Measurements from ENCODE around the gene SHCBP1. TPM values are rescaled to one million over a fixed set of nuclear protein-coding genes. Genes with fewer than 3 reads are reported as not detected.

Gene SHCBP1
- total and polyA plus RNA-seq, 2 experiments from 2014 or later: 7.3 to 14.9 TPM

GRCh38 chr16:46613352-46613751, 7.8 kb downstream of the SHCBP1 start (continued):
- TF ChIP-seq, protein P1, sequence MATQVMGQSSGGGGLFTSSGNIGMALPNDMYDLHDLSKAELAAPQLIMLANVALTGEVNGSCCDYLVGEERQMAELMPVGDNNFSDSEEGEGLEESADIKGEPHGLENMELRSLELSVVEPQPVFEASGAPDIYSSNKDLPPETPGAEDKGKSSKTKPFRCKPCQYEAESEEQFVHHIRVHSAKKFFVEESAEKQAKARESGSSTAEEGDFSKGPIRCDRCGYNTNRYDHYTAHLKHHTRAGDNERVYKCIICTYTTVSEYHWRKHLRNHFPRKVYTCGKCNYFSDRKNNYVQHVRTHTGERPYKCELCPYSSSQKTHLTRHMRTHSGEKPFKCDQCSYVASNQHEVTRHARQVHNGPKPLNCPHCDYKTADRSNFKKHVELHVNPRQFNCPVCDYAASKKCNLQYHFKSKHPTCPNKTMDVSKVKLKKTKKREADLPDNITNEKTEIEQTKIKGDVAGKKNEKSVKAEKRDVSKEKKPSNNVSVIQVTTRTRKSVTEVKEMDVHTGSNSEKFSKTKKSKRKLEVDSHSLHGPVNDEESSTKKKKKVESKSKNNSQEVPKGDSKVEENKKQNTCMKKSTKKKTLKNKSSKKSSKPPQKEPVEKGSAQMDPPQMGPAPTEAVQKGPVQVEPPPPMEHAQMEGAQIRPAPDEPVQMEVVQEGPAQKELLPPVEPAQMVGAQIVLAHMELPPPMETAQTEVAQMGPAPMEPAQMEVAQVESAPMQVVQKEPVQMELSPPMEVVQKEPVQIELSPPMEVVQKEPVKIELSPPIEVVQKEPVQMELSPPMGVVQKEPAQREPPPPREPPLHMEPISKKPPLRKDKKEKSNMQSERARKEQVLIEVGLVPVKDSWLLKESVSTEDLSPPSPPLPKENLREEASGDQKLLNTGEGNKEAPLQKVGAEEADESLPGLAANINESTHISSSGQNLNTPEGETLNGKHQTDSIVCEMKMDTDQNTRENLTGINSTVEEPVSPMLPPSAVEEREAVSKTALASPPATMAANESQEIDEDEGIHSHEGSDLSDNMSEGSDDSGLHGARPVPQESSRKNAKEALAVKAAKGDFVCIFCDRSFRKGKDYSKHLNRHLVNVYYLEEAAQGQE (IDR thresholded peaks at IDR 0.05; ENCODE audit: unreplicated experiment): no peak
- TF ChIP-seq EZH2 (IDR thresholded peaks at IDR 0.05; ENCODE audit: low read depth, unreplicated experiment) (no peak), NANOG (IDR thresholded peaks at IDR 0.05; ENCODE audit: borderline replicate concordance) (no peak)

GRCh38 chr16:46612121-46612520, 9.1 kb downstream of the SHCBP1 start:
- H3K4me3 ChIP-seq: no peak overlapping the region
- no peak overlapping the region for H3K4me3 Mint-ChIP-seq
- no peak overlapping the region for H3K4me2 ChIP-seq
- H3K27ac ChIP-seq (ENCODE audit: low read depth): no peak overlapping the region
- no peak for ATAC-seq
- H3K9me2 ChIP-seq (ENCODE audit: insufficient read depth): no peaks in the 10 kb centered on the region
- H3K27ac Mint-ChIP-seq: no peak overlapping the region
- no peak for TF ChIP-seq ZNF331 (CRISPR knock-in tag; IDR thresholded peaks at IDR 0.05; ENCODE audit: low read depth)
- TF ChIP-seq POLR2AphosphoS5 (IDR thresholded peaks at IDR 0.05; ENCODE audit: low read depth): no peak
- TF ChIP-seq, protein P1 (IDR thresholded peaks at IDR 0.05; ENCODE audit: unreplicated experiment): no peak
- DNase-seq (ENCODE audit: low spot score): no peak
- H2AFZ ChIP-seq: no peak overlapping the region
- peaks cover 58% of the 10 kb centered on the region for H3K36me3 Mint-ChIP-seq (ENCODE audit: low read depth)
- H3K4me1 ChIP-seq (ENCODE audit: insufficient read depth): no peaks in the 10 kb centered on the region
- no peaks in the 10 kb centered on the region for H3K27me3 ChIP-seq (ENCODE audit: insufficient read depth)
- no peaks in the 10 kb centered on the region for H3K4me1 Mint-ChIP-seq
- no peaks in the 10 kb centered on the region for H3F3A ChIP-seq (replicated peaks; ENCODE audit: low read depth)
- H3K27me3 Mint-ChIP-seq (ENCODE audit: insufficient read depth, low read depth, poor library complexity): peaks cover 4% of the 10 kb centered on the region
- no peaks in the 10 kb centered on the region for H3K9me3 Mint-ChIP-seq
- peaks cover 31% of the 10 kb centered on the region for H3K79me2 ChIP-seq (replicated peaks; ENCODE audit: insufficient read depth)
- peaks cover 42% of the 10 kb centered on the region for H3K36me3 ChIP-seq (ENCODE audit: insufficient read depth)
- H4K20me1 ChIP-seq (replicated peaks; ENCODE audit: insufficient read depth): no peaks in the 10 kb centered on the region; the same call in 1 of the 2 replicates

DNA sequence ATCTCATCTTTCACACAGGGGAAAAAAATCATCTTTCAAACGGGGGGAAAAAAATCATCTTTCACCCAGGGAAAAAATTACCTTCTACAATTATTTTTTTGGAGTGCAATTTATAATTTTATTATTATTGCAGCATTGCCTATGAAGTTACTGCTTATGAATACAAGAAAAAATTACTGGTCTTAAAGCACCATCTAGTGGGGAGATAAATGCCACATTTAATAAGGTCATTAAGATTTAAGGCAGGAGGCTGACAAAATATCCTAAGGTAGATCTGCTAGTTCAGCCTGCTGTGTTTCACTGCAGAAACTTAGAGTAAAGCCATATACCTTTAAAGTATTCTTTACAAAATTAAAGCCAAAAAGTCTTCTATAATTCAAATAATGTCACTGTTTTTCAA, 13.7 kb downstream of the SHCBP1 start:
- no peak overlapping the region for H3K4me3 ChIP-seq
- H3K4me1 ChIP-seq (ENCODE audit: insufficient read depth): no peaks in the 10 kb centered on the region
- Mint-ChIP-seq H3K4me1 (no peaks in the 10 kb centered on the region), H3K27ac (no peak overlapping the region), H3K9me3 (no peaks in the 10 kb centered on the region), H3K27me3 (ENCODE audit: insufficient read depth, low read depth, poor library complexity) (no peaks in the 10 kb centered on the region), H3K4me3 (no peak overlapping the region), H3K36me3 (ENCODE audit: low read depth) (peaks cover 60% of the 10 kb centered on the region)
- H2AFZ ChIP-seq: no peak overlapping the region
- H3K4me2 ChIP-seq: no peak overlapping the region
- H3K27ac ChIP-seq (ENCODE audit: low read depth): no peak overlapping the region
- no peaks in the 10 kb centered on the region for H3K9me2 ChIP-seq (ENCODE audit: insufficient read depth)
- no peak for ATAC-seq
- TF ChIP-seq NANOG (IDR thresholded peaks at IDR 0.05; ENCODE audit: borderline replicate concordance) (no peak), POLR2AphosphoS5 (IDR thresholded peaks at IDR 0.05; ENCODE audit: low read depth) (no peak), EZH2phosphoT487 (IDR thresholded peaks at IDR 0.05; ENCODE audit: unreplicated experiment) (no peak)
- TF ChIP-seq, protein P2, sequence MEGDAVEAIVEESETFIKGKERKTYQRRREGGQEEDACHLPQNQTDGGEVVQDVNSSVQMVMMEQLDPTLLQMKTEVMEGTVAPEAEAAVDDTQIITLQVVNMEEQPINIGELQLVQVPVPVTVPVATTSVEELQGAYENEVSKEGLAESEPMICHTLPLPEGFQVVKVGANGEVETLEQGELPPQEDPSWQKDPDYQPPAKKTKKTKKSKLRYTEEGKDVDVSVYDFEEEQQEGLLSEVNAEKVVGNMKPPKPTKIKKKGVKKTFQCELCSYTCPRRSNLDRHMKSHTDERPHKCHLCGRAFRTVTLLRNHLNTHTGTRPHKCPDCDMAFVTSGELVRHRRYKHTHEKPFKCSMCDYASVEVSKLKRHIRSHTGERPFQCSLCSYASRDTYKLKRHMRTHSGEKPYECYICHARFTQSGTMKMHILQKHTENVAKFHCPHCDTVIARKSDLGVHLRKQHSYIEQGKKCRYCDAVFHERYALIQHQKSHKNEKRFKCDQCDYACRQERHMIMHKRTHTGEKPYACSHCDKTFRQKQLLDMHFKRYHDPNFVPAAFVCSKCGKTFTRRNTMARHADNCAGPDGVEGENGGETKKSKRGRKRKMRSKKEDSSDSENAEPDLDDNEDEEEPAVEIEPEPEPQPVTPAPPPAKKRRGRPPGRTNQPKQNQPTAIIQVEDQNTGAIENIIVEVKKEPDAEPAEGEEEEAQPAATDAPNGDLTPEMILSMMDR (conservative IDR thresholded peaks at IDR 0.05; ENCODE audit: low read depth in 2 of 2): peak in 1 of 2 experiments; percentile 50; a peak in 2 of 4 replicates
- no peaks in the 10 kb centered on the region for H3F3A ChIP-seq (replicated peaks; ENCODE audit: low read depth)
- H4K20me1 ChIP-seq (replicated peaks; ENCODE audit: insufficient read depth): no peaks in the 10 kb centered on the region; the same call in 1 of the 2 replicates
- no peaks in the 10 kb centered on the region for H3K27me3 ChIP-seq (ENCODE audit: insufficient read depth)
- peaks cover 34% of the 10 kb centered on the region for H3K36me3 ChIP-seq (ENCODE audit: insufficient read depth)
- peak; percentile 26 for DNase-seq (ENCODE audit: low spot score)
- peaks cover 12% of the 10 kb centered on the region; the same call in 1 of the 2 replicates for H3K79me2 ChIP-seq (replicated peaks; ENCODE audit: insufficient read depth)
